OCI-LY7 (cell line): ENCODE data around the gene TNFSF18. TPM values are rescaled to one million over a fixed set of nuclear protein-coding genes. Genes with fewer than 3 reads are reported as not detected.

ENCODE experiments used
- BruUV-seq: library from RNA; stranded (reverse); fragments of 400-500 nt; replicated peaks from 2 replicates; lab custom pipeline; 2021; lab: Mats Ljungman, UMichigan
- CTCF ChIA-PET: fragments of 300-600 bp; sonication (Branson Sonifier 250); formaldehyde crosslinking; loops from one replicate; lab custom pipeline; 2022; ENCODE audit warnings: antibody characterized with exemption; ENCODE audit not compliant: unreplicated experiment; lab: Charles Lee
- POLR2A ChIA-PET: fragments of 300-600 bp; sonication (Branson Sonifier 250); formaldehyde crosslinking; loops from one replicate; lab custom pipeline; 2022; ENCODE audit warnings: antibody characterized with exemption; lab: Charles Lee
- DNase-seq: peaks from one replicate; pipeline ENCODE4 v3.0.0-alpha.2; 2015; ENCODE audit warnings: low spot score
- H2AFZ ChIP-seq: fragments of 200-600 bp; sonication (generic), shearing (Covaris generic); 2 replicates; pipeline ENCODE4 v1.6.1; 2014; ENCODE audit warnings: mild to moderate bottlenecking, antibody characterized with exemption, low read length, moderate library complexity
- H3K27ac ChIP-seq: fragments of 200-600 bp; sonication (generic); 2 replicates; pipeline ENCODE4 v1.5.1; 2014; ENCODE audit warnings: mixed run types, low read depth, mild to moderate bottlenecking, moderate library complexity, low read length, inconsistent platforms; ENCODE audit not compliant: poor library complexity, severe bottlenecking
- H3K36me3 ChIP-seq: fragments of 200-600 bp; sonication (generic); 2 replicates; pipeline ENCODE4 v1.6.1; 2014; ENCODE audit warnings: mild to moderate bottlenecking, antibody characterized with exemption, low read length, moderate library complexity, mixed read lengths; ENCODE audit not compliant: insufficient read depth
- H3K4me1 ChIP-seq: fragments of 200-600 bp; sonication (generic); 2 replicates; pipeline ENCODE4 v1.5.1; 2014; ENCODE audit warnings: mild to moderate bottlenecking, low read length; ENCODE audit not compliant: insufficient read depth, poor library complexity, severe bottlenecking
- H3K4me2 ChIP-seq: fragments of 200-600 bp; sonication (generic); 2 replicates; pipeline ENCODE4 v1.6.1; 2014; ENCODE audit warnings: mild to moderate bottlenecking, low read length
- H3K4me3 ChIP-seq: fragments of 200-600 bp; sonication (generic); 2 replicates; pipeline ENCODE4 v1.5.1; 2014; ENCODE audit warnings: mild to moderate bottlenecking, low read depth, low read length; ENCODE audit not compliant: poor library complexity, severe bottlenecking
- H3K79me2 ChIP-seq: fragments of 200-600 bp; sonication (generic); 2 replicates; pipeline ENCODE4 v1.6.1; 2016; ENCODE audit warnings: low read depth, mild to moderate bottlenecking, low read length, moderate library complexity, mixed read lengths; ENCODE audit not compliant: insufficient read depth
- H3K9me2 ChIP-seq: fragments of 200-600 bp; sonication (generic); 2 replicates; pipeline ENCODE4 v1.6.1; 2016; ENCODE audit warnings: mild to moderate bottlenecking, low read length, mixed read lengths; ENCODE audit not compliant: insufficient read depth
- H3K9me3 ChIP-seq: fragments of 200-600 bp; sonication (generic); 2 replicates; pipeline ENCODE4 v1.6.1; 2014; ENCODE audit warnings: mild to moderate bottlenecking, mixed run types, low read length, mixed read lengths
- H4K20me1 ChIP-seq: fragments of 200-600 bp; sonication (generic); 2 replicates; pipeline ENCODE4 v1.6.1; 2014; ENCODE audit warnings: mild to moderate bottlenecking, antibody characterized with exemption, low read length, moderate library complexity, mixed read lengths; ENCODE audit not compliant: insufficient read depth
- CTCF ChIP-seq: fragments of 200-600 bp; sonication (generic); conservative IDR thresholded peaks from 2 replicates; pipeline ENCODE4 v1.5.1; 2014; ENCODE audit warnings: mild to moderate bottlenecking, antibody characterized with exemption, low read length, moderate library complexity, mixed read lengths
- EZH2phosphoT487 ChIP-seq: fragments of 200-600 bp; sonication (generic); IDR thresholded peaks from 2 replicates; pipeline ENCODE4 v1.6.1; 2018; ENCODE audit warnings: low read depth, borderline replicate concordance, mild to moderate bottlenecking, mixed run types, antibody characterized with exemption, low read length, moderate library complexity, mixed read lengths
- intact Hi-C: fragments of 100-400 bp; cut with micrococcal nuclease; formaldehyde crosslinking; loops from one replicate; pipeline ENCODE4 v1.10.0; 2022; ENCODE audit not compliant: unreplicated experiment
- total RNA-seq, 2 experiments: library from RNA; depleted of rRNA in 1 of 2; stranded (reverse); fragments of >200 nt in 1 of 2; shearing (Covaris generic) in 1 of 2; gene quantifications; 2 replicates each; pipeline ENCODE4 v1.2.3, GENCODE V29; 2014 to 2022

Gene TNFSF18
- total RNA-seq, 2 experiments from 2014 or later = not detected

GRCh38 chr1:173023343-173023742 is 27.4 kb downstream of the TNFSF18 start:
- no peak for DNase-seq
- POLR2A ChIA-PET = no interaction called here
- Histone ChIP-seq H2AFZ (no peak overlapping the region), H3K9me2 (no peaks in the 10 kb centered on the region), H3K9me3 (peaks cover 6% of the 10 kb centered on the region; the same call in 1 of the 2 replicates), H4K20me1 (no peaks in the 10 kb centered on the region), H3K36me3 (no peaks in the 10 kb centered on the region), H3K4me2 (no peak overlapping the region), H3K4me3 (no peak overlapping the region), H3K79me2 (no peaks in the 10 kb centered on the region), H3K4me1 (peaks cover 29% of the 10 kb centered on the region), H3K27ac (no peak overlapping the region)
- BruUV-seq = no TSS peak
- CTCF ChIA-PET = no interaction called here
- TF ChIP-seq CTCF (no peak), EZH2phosphoT487 (no peak)
- intact Hi-C loops = no loop called here

GRCh38 chr1:173020138-173020750 is 30.5 kb downstream of the TNFSF18 start:
- DNase-seq = peak; percentile 86
- intact Hi-C loops = loop anchor here (2.0 kb wide), 1 partner anchor 201 kb away; no protein-coding TSS in a partner anchor
- Histone ChIP-seq H3K4me1 (peaks cover 54% of the 10 kb centered on the region), H3K4me3 (peak overlapping the region; percentile 33), H4K20me1 (no peaks in the 10 kb centered on the region), H3K36me3 (no peaks in the 10 kb centered on the region), H3K27ac (peak overlapping the region; percentile 84), H3K4me2 (peak overlapping the region; percentile 55), H3K79me2 (no peaks in the 10 kb centered on the region), H3K9me2 (no peaks in the 10 kb centered on the region), H3K9me3 (peaks cover 6% of the 10 kb centered on the region; the same call in 1 of the 2 replicates), H2AFZ (peak overlapping the region; percentile 81)
- TF ChIP-seq CTCF (no peak), EZH2phosphoT487 (no peak)
- POLR2A ChIA-PET = interaction anchor here (0.6 to 1.7 kb wide), 19 partner anchors 9 to 294 kb away, joined by 3 to 8 read pairs (median 3); no protein-coding TSS in a partner anchor
- BruUV-seq = no TSS peak
- CTCF ChIA-PET = interaction anchor here (0.9 kb wide), 1 partner anchor 16 kb away, joined by 3 read pairs; no protein-coding TSS in a partner anchor

- H4K20me1 ChIP-seq = no peaks in the 10 kb centered on the region
- no peaks in the 10 kb centered on the region for H3K79me2 ChIP-seq
- no TSS peak for BruUV-seq
- H3K4me3 ChIP-seq = peak overlapping the region; percentile 37
- no peaks in the 10 kb centered on the region for H3K9me2 ChIP-seq
- no peak for TF ChIP-seq CTCF
- TF ChIP-seq EZH2phosphoT487 = no peak
- H3K27ac ChIP-seq = peak overlapping the region; percentile 57
- peak overlapping the region; percentile 81 for H2AFZ ChIP-seq
- peak overlapping the region; percentile 71 for H3K4me2 ChIP-seq
- peaks cover 6% of the 10 kb centered on the region; the same call in 1 of the 2 replicates for H3K9me3 ChIP-seq
- ChIA-PET POLR2A (interaction anchor here (0.5 to 1.3 kb wide), 3 partner anchors 8 to 269 kb away, joined by 3 read pairs; no protein-coding TSS in a partner anchor), CTCF (interaction anchor here (0.5 kb wide), 1 partner anchor 390 kb away, joined by 3 read pairs; no protein-coding TSS in a partner anchor)
- H3K36me3 ChIP-seq = no peaks in the 10 kb centered on the region
- intact Hi-C loops = loop anchor here (2.0 to 10.0 kb wide), 2 partner anchors 95 to 397 kb away; no protein-coding TSS in a partner anchor
- peak; percentile 70 for DNase-seq
- H3K4me1 ChIP-seq = peaks cover 56% of the 10 kb centered on the region
These were observed 32.9 kb downstream of the TNFSF18 start for GRCh38 chr1:173017792-173018191.
